ENCODE results near the gene COX5A. TPM values are rescaled to one million over a fixed set of nuclear protein-coding genes. Genes with fewer than 3 reads are reported as not detected.

Gene COX5A
- total and polyA plus RNA-seq, 2 experiments from 2014 or later: 190 to 885 TPM

DNA sequence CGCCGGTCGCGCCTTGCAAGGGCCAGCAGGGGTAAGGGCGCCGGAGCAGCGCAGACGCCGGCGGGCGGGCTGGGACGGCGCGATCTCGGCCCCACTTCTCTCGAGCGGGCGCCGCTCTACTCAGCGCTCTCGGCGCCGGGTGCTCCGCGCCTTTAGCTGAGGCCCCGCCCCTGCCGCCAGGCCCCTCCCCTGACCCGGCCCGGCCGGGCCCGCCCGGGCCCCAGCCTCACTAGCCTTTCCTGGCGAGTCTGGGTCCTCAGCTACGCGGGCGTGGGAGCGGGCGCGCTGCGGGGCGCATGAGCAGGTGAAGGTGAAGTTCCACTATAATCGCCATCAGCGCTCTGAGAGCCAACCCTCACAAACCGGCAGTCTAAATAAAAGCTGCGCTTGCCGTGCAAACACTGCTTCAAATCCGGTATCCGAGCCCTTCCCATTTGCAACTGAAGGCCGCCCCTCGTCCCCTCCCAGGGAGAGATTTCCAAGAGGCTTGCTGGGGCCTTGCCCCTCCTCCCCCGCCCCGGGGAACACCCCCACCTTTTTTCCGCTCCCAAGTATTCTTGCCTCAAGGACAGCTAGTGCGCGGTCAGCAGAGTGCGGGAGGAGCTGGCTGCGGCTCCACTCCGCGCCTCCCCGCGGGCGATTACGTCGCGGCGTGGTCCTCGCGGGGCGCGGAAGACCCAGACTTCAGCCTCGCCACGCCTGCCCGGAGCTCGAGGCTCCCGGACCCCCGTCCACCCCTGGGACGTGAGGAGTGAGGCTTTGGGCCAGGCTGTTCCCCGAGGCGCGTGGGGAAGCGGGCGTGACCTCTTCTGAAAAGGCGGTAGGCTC, 19.0 kb upstream of the COX5A start, which contains the start of gene RPP25:
Gene RPP25 (minus strand): TSS at position 125 of the 828 bp plus-strand sequence. CDS start 189 bp downstream, outside the sequence.
- Histone ChIP-seq H3K4me1 (ENCODE audit: insufficient read depth) (peaks cover 32% of the 10 kb centered on the region), H3F3A (replicated peaks; ENCODE audit: low read depth) (peaks cover 9% of the 10 kb centered on the region; the same call in 1 of the 2 replicates), H3K27ac (ENCODE audit: low read depth) (0 out of 2 replicates have a peak within 1 kb of the TSS, but pooled peaks have one; percentile 61), H3K4me3 (peak within 1 kb of the TSS; percentile 80), H3K79me2 (replicated peaks; ENCODE audit: insufficient read depth) (peaks cover 12% of the 10 kb centered on the region), H3K9me2 (ENCODE audit: insufficient read depth) (no peaks in the 10 kb centered on the region), H4K20me1 (replicated peaks; ENCODE audit: insufficient read depth) (peaks cover 13% of the 10 kb centered on the region), H3K4me2 (peak within 1 kb of the TSS; percentile 100), H3K27me3 (ENCODE audit: insufficient read depth) (peaks cover 62% of the 10 kb centered on the region), H2AFZ (peak within 1 kb of the TSS; percentile 94), H3K36me3 (ENCODE audit: insufficient read depth) (no peaks in the 10 kb centered on the region)
- DNase-seq (ENCODE audit: low spot score) (peak; percentile 92), ATAC-seq (peak; percentile 78)
- Mint-ChIP-seq H3K4me3 (peak within 1 kb of the TSS; percentile 81), H3K9me3 (no peaks in the 10 kb centered on the region; the same call in 2 of the 3 replicates), H3K36me3 (ENCODE audit: low read depth) (peaks cover 7% of the 10 kb centered on the region; the same call in 2 of the 3 replicates), H3K27me3 (ENCODE audit: insufficient read depth, low read depth, poor library complexity) (peaks cover 51% of the 10 kb centered on the region), H3K4me1 (peaks cover 34% of the 10 kb centered on the region), H3K27ac (no peak within 1 kb of the TSS)
- TF ChIP-seq ZNF114 (CRISPR knock-in tag; IDR thresholded peaks at IDR 0.05) (no peak), POLR2AphosphoS5 (IDR thresholded peaks at IDR 0.05; ENCODE audit: low read depth) (peak; percentile 44)
- TF ChIP-seq, protein P1, sequence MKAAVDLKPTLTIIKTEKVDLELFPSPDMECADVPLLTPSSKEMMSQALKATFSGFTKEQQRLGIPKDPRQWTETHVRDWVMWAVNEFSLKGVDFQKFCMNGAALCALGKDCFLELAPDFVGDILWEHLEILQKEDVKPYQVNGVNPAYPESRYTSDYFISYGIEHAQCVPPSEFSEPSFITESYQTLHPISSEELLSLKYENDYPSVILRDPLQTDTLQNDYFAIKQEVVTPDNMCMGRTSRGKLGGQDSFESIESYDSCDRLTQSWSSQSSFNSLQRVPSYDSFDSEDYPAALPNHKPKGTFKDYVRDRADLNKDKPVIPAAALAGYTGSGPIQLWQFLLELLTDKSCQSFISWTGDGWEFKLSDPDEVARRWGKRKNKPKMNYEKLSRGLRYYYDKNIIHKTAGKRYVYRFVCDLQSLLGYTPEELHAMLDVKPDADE (IDR thresholded peaks at IDR 0.05): 0 out of 2 replicates have a peak, but pooled peaks have one; percentile 16

GRCh38 chr15:74955796-74956647, 18.1 kb upstream of the COX5A start:
- DNase-seq (ENCODE audit: low spot score): peak; percentile 79
- peaks cover 7% of the 10 kb centered on the region; the same call in 2 of the 3 replicates for H3K36me3 Mint-ChIP-seq (ENCODE audit: low read depth)
- TF ChIP-seq NANOG (IDR thresholded peaks at IDR 0.05; ENCODE audit: borderline replicate concordance) (no peak), STAT1 (IDR thresholded peaks at IDR 0.05; ENCODE audit: unreplicated experiment) (no peak), EZH2 (IDR thresholded peaks at IDR 0.05; ENCODE audit: low read depth, unreplicated experiment) (no peak), CTCF (conservative IDR thresholded peaks at IDR 0.05; ENCODE audit: low read depth in 2 of 2) (peak in 1 of 2 experiments; percentile 66; a peak in 2 of 4 replicates), JUNB (IDR thresholded peaks at IDR 0.05; ENCODE audit: unreplicated experiment) (no peak), REST (IDR thresholded peaks at IDR 0.05; ENCODE audit: unreplicated experiment) (no peak), CREB1 (CRISPR knock-in tag; IDR thresholded peaks at IDR 0.05; ENCODE audit: low read depth) (0 out of 2 replicates have a peak, but pooled peaks have one; percentile 8), EZH2phosphoT487 (IDR thresholded peaks at IDR 0.05; ENCODE audit: unreplicated experiment) (no peak)
- TF ChIP-seq, protein P1 (IDR thresholded peaks at IDR 0.05): 0 out of 2 replicates have a peak, but pooled peaks have one; percentile 21

More at GRCh38 chr15:74955796-74956647, 18.1 kb upstream of the COX5A start:
- ATAC-seq: peak; percentile 13
- Histone ChIP-seq H3K36me3 (ENCODE audit: insufficient read depth) (no peaks in the 10 kb centered on the region), H2AFZ (peak overlapping the region; percentile 74), H3K9me2 (ENCODE audit: insufficient read depth) (no peaks in the 10 kb centered on the region), H3K4me2 (peak overlapping the region; percentile 100), H3K27ac (ENCODE audit: low read depth) (no peak overlapping the region), H3K79me2 (replicated peaks; ENCODE audit: insufficient read depth) (peaks cover 12% of the 10 kb centered on the region), H3K4me3 (peak overlapping the region; percentile 80), H4K20me1 (replicated peaks; ENCODE audit: insufficient read depth) (peaks cover 13% of the 10 kb centered on the region), H3K27me3 (ENCODE audit: insufficient read depth) (peaks cover 58% of the 10 kb centered on the region), H3K4me1 (ENCODE audit: insufficient read depth) (peaks cover 33% of the 10 kb centered on the region), H3F3A (replicated peaks; ENCODE audit: low read depth) (peaks cover 9% of the 10 kb centered on the region; the same call in 1 of the 2 replicates)
- Mint-ChIP-seq H3K9me3 (no peaks in the 10 kb centered on the region; the same call in 2 of the 3 replicates), H3K4me1 (peaks cover 31% of the 10 kb centered on the region), H3K27ac (no peak overlapping the region), H3K27me3 (ENCODE audit: insufficient read depth, low read depth, poor library complexity) (peaks cover 51% of the 10 kb centered on the region), H3K4me3 (peak overlapping the region; percentile 81)
